ENCODE results near the gene RNF38.

DNA sequence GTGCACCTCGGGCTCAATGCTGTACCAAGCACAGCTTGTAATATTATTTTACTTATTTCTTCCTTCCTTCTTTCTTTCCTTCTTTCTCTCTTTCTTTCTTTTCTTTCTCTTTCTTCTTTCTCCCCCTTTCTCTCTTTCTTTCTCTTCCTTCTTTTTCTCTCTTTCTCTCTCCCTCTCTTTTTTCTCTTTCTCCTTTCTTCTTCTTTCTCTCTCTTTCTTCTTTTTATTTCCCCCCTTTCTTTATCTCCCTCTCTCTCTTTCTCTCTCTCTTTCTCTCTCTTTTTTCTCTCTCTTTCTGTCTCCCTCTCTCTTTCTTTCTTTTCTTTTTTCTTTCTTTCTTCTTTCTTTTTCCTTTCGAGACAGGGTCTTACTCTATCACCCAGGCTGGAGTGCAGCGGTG is 109.1 kb downstream of the RNF38 start:
- TF ChIP-seq CTCF (IDR thresholded peaks at IDR 0.05) (no peak), POLR2A (IDR thresholded peaks at IDR 0.05) (no peak)
